Measurements from ENCODE around the gene STK25. TPM values are rescaled to one million over a fixed set of nuclear protein-coding genes. Genes with fewer than 3 reads are reported as not detected.

STK25 gene
- total RNA-seq, 1 donor from 2014 or later: 125 TPM

GRCh38 chr2:241503776-241504392 is 4.5 kb downstream of the STK25 start:
- Histone ChIP-seq H3K36me3 (peaks cover 31% of the 10 kb centered on the region), H3K4me3 (no peak overlapping the region), H3K4me1 (peaks cover 25% of the 10 kb centered on the region), H3K27ac (no peak overlapping the region), H3K9me3 (no peaks in the 10 kb centered on the region), H3K27me3 (ENCODE audit: low read depth) (no peaks in the 10 kb centered on the region)
- intact Hi-C loops (cut with DNase I): no loop called here
- no peak for ATAC-seq
- TF ChIP-seq CTCF (IDR thresholded peaks at IDR 0.05): no peak
- no peak for DNase-seq

GRCh38 chr2:241502281-241502680 is 6.1 kb downstream of the STK25 start:
- peak; percentile 19 for DNase-seq
- TF ChIP-seq CTCF (IDR thresholded peaks at IDR 0.05): no peak
- Histone ChIP-seq H3K27ac (no peak overlapping the region), H3K27me3 (ENCODE audit: low read depth) (no peaks in the 10 kb centered on the region), H3K4me3 (no peak overlapping the region), H3K9me3 (no peaks in the 10 kb centered on the region), H3K36me3 (peaks cover 45% of the 10 kb centered on the region), H3K4me1 (peaks cover 21% of the 10 kb centered on the region)
- intact Hi-C loops (cut with DNase I): no loop called here
- ATAC-seq: no peak

DNA sequence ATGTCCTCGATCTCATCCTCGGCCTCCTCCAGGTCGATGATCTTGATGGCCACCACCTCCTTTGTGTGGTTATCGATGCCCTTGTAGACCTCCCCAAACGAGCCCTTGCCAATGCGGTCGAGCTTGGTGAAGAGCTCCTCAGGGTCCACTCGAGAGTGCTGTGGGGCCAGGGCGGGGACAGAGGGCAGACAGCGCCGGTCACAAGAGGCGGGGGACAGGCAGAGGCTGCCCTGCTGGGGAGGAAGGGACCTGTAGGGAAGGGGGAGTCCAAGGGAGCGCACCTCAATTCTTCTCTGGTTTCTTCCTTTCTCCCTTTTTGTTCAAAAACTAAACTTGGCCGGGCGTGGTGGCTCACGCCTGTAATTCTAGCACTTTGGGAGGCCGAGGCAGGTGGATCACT is 6.8 kb downstream of the STK25 start:
- DNase-seq (peak; percentile 35), ATAC-seq (no peak)
- no peaks in the 10 kb centered on the region for H3K27me3 ChIP-seq (ENCODE audit: low read depth)
- no peak for TF ChIP-seq CTCF (IDR thresholded peaks at IDR 0.05)
- H3K4me1 ChIP-seq: peaks cover 13% of the 10 kb centered on the region
- no peak overlapping the region for H3K4me3 ChIP-seq
- peaks cover 52% of the 10 kb centered on the region for H3K36me3 ChIP-seq
- H3K9me3 ChIP-seq: no peaks in the 10 kb centered on the region
- intact Hi-C loops (cut with DNase I): no loop called here
- no peak overlapping the region for H3K27ac ChIP-seq

DNA sequence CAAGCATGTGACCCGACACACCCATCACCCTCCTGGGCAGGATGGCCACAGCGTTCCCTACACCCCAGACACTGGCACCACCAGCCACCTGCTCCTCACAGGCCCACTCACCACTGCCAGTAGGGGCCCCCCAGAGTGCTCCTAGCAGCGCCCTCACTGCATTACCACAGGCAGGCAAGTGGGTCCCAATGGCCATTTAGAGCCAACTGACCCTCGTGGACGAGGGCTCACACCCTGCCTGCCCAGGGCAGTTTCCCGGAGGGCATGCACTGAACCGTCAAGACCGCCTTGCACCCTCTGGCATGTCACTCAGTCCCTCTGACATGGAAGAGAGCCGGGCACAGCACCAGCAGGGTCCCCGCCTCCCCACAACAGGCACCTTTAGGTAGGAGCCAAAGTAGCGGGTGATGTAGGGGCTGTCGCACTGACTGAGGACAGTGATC is 7.3 kb downstream of the STK25 start:
- H3K36me3 ChIP-seq: peaks cover 57% of the 10 kb centered on the region
- H3K4me1 ChIP-seq: peaks cover 9% of the 10 kb centered on the region
- H3K27me3 ChIP-seq (ENCODE audit: low read depth): no peaks in the 10 kb centered on the region
- no peak overlapping the region for H3K27ac ChIP-seq
- DNase-seq (peak; percentile 29), ATAC-seq (no peak)
- intact Hi-C loops (cut with DNase I): no loop called here
- H3K4me3 ChIP-seq: no peak overlapping the region
- TF ChIP-seq CTCF (IDR thresholded peaks at IDR 0.05): no peak
- no peaks in the 10 kb centered on the region for H3K9me3 ChIP-seq

- ATAC-seq (no peak), DNase-seq (peak; percentile 39)
- Histone ChIP-seq H3K27ac (no peak overlapping the region), H3K27me3 (ENCODE audit: low read depth) (no peaks in the 10 kb centered on the region), H3K4me3 (no peak overlapping the region), H3K4me1 (peaks cover 3% of the 10 kb centered on the region), H3K9me3 (no peaks in the 10 kb centered on the region), H3K36me3 (peaks cover 57% of the 10 kb centered on the region)
- intact Hi-C loops (cut with DNase I): no loop called here
- no peak for TF ChIP-seq CTCF (IDR thresholded peaks at IDR 0.05)
Measured at GRCh38 chr2:241500431-241500975, 7.9 kb downstream of the STK25 start.
